Transverse colon (tissue), 4 donors: ENCODE measurements around the gene FAM120A.

Experiments used
- CTCF ChIP-seq, 5 experiments: fragments of 200-600 bp in 3 of 5; fragments of 450-650 bp in 2 of 5; sonication (generic) in 3 of 5; IDR thresholded peaks; 1 replicate in 2 of 5; 2 replicates in 3 of 5; pipeline ENCODE4 v1.5.1; 2016 to 2017; ENCODE audit warnings: antibody characterized with exemption in 5 of 5, inconsistent platforms in 3 of 5, mild to moderate bottlenecking in 2 of 5, moderate library complexity in 1 of 5
- POLR2AphosphoS5 ChIP-seq, 3 donors: sonication (generic); formaldehyde crosslinking; IDR thresholded peaks; one replicate each; pipeline ENCODE4 v1.6.1; 2016; ENCODE audit warnings: antibody characterized with exemption in 3 of 3

- TF ChIP-seq POLR2AphosphoS5 (IDR thresholded peaks at IDR 0.05) (no peak), CTCF (IDR thresholded peaks at IDR 0.05) (no peak)
Measured at GRCh38 chr9:93578844-93579243, 127.4 kb downstream of the FAM120A start.
